Testis (tissue), 2 donors: ENCODE data around the gene PRUNE2.

Source experiments
- POLR2A ChIP-seq: fragments of 450-650 bp; IDR thresholded peaks from one replicate; pipeline ENCODE4 v1.6.1; 2017; ENCODE audit warnings: antibody characterized with exemption, mild to moderate bottlenecking, moderate library complexity
- TF ChIP-seq, protein P1 (sequence below), 3 experiments: fragments of 450-650 bp in 2 of 3; fragments of 200-600 bp in 1 of 3; sonication (generic) in 1 of 3; IDR thresholded peaks; one replicate each; pipeline ENCODE4 v1.5.1; 2016 to 2019; ENCODE audit warnings: antibody characterized with exemption in 3 of 3, mild to moderate bottlenecking in 2 of 3, moderate library complexity in 1 of 3

DNA sequence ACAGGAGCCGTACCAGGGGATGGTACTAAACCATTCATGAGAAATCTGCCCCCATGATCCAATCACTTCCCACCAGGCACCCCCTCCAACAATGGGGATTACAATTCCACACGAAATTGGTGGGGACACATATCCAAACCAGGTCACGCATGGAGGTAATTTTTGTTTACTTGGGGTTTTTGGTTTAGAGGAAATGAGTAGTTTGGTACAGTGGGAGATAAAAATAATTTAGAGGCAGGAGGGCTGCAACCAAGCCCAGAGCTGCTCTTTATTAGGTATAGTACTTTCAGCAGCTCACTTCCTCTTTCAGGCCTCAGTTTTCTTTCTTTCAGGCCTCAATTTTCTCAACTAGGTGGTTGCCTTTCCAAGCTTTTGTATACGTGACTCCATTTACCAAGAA lies 23.2 kb downstream of the PRUNE2 start:
- TF ChIP-seq, protein P1, sequence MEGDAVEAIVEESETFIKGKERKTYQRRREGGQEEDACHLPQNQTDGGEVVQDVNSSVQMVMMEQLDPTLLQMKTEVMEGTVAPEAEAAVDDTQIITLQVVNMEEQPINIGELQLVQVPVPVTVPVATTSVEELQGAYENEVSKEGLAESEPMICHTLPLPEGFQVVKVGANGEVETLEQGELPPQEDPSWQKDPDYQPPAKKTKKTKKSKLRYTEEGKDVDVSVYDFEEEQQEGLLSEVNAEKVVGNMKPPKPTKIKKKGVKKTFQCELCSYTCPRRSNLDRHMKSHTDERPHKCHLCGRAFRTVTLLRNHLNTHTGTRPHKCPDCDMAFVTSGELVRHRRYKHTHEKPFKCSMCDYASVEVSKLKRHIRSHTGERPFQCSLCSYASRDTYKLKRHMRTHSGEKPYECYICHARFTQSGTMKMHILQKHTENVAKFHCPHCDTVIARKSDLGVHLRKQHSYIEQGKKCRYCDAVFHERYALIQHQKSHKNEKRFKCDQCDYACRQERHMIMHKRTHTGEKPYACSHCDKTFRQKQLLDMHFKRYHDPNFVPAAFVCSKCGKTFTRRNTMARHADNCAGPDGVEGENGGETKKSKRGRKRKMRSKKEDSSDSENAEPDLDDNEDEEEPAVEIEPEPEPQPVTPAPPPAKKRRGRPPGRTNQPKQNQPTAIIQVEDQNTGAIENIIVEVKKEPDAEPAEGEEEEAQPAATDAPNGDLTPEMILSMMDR (IDR thresholded peaks at IDR 0.05) = no peak
- TF ChIP-seq POLR2A = no peak
